Heart left ventricle (tissue), 16 donors: Measurements from ENCODE around the gene LRRC38. TPM values are rescaled to one million over a fixed set of nuclear protein-coding genes. Genes with fewer than 3 reads are reported as not detected.

ENCODE experiments used
- ATAC-seq, 4 donors: fragments of 200-7000 bp; cut with Tn5 transposase; one replicate each; pipeline ENCODE4 v1.9.1; 2020 to 2022; ENCODE audit warnings: moderate library complexity in 4 of 4, mild to moderate bottlenecking in 3 of 4, moderate number of reproducible peaks in 1 of 4
- DNase-seq, 5 donors: peaks; one replicate each; pipeline ENCODE4 v3.0.0-alpha.2; 2020
- H3K27ac ChIP-seq, 12 donors: fragments of 200-600 bp; sonication (generic) in 4 of 12; one replicate each; pipeline versions ENCODE4 v1.5.0 to v1.8.0; 2016 to 2022; ENCODE audit warnings: mild to moderate bottlenecking in 2 of 12
- H3K27me3 ChIP-seq, 9 donors: fragments of 200-600 bp; sonication (generic) in 2 of 9; one replicate each; pipeline versions ENCODE4 v1.5.1 to v1.8.0; 2016 to 2022; ENCODE audit warnings: mild to moderate bottlenecking in 3 of 9
- H3K36me3 ChIP-seq, 9 donors: fragments of 200-600 bp; sonication (generic) in 2 of 9; one replicate each; pipeline versions ENCODE4 v1.5.0 to v1.8.0; 2018 to 2022; ENCODE audit warnings: mild to moderate bottlenecking in 2 of 9
- H3K4me1 ChIP-seq, 12 donors: fragments of 200-600 bp; sonication (generic) in 4 of 12; one replicate each; pipeline versions ENCODE4 v1.5.0 to v1.8.0; 2016 to 2022; ENCODE audit warnings: mild to moderate bottlenecking in 3 of 12
- H3K4me3 ChIP-seq, 12 donors: fragments of 200-600 bp; sonication (generic) in 4 of 12; one replicate each; pipeline versions ENCODE4 v1.5.0 to v1.8.0; 2017 to 2022; ENCODE audit warnings: mild to moderate bottlenecking in 9 of 12, moderate library complexity in 4 of 12
- H3K9me3 ChIP-seq, 12 donors: fragments of 200-600 bp; sonication (generic) in 4 of 12; one replicate each; pipeline versions ENCODE4 v1.5.0 to v1.8.0; 2016 to 2022; ENCODE audit warnings: mild to moderate bottlenecking in 1 of 12
- CTCF ChIP-seq, 12 donors: fragments of 200-600 bp; sonication (generic) in 4 of 12; IDR thresholded peaks; one replicate each; pipeline versions ENCODE4 v1.5.0 to v1.8.0; 2018 to 2022; ENCODE audit warnings: antibody characterized with exemption in 12 of 12, mild to moderate bottlenecking in 5 of 12
- POLR2A ChIP-seq, 2 donors: fragments of 450-650 bp; IDR thresholded peaks; one replicate each; pipeline ENCODE4 v1.6.1; 2017; ENCODE audit warnings: antibody characterized with exemption in 2 of 2, mild to moderate bottlenecking in 2 of 2, moderate library complexity in 2 of 2
- WGBS, 4 donors: extraction: QIAGEN DNeasy Blood & Tissue Kit in 2 of 4; methylation state at CpG; one replicate each; pipeline versions ENCODE4 v1.1.5 to v1.1.7; 2013 to 2018; 5-methylcytosine and 5-hydroxymethylcytosine counted together
- intact Hi-C, 10 donors: fragments of 100-400 bp; cut with DNase I; formaldehyde crosslinking; loops; one replicate each; pipeline versions ENCODE4 v1.11.1 to v1.14.2; 2022
- polyA plus RNA-seq, 2 donors: library from polyadenylated mRNA; stranded (reverse); fragments of 200-250 nt; gene quantifications; one replicate each; pipeline ENCODE4 v1.2.3, GENCODE V29; 2013
- total RNA-seq, 9 donors: library from RNA; depleted of rRNA in 2 of 9; stranded (reverse); fragments of >200 nt in 2 of 9; fragmentation: NEBNext Ultra II Directional in 3 of 9; extraction: Animal tissue kit (Norgen Biotek cat#: 25700) in 3 of 9; gene quantifications; one replicate each; pipeline versions ENCODE4 v1.1.0 to v1.2.4, GENCODE V29; 2016 to 2023
- donor health status: ischemic (EF 13 %, LVEDD 7.1; RV severe dilation, severe dysfunction).
- donor health status: healthy with polysubstance abuse.
- donor health status: DM: no; HTN: yes; CAD: no.
- donor health status: DM: no; HTN: no; CAD: no.
- donor health status: ischemic (EF 25% LVEDD 6.9; RV normal size, moderate dysfunction).
- donor health status: ischemic (EF 25% LVEDD 5.7; RV mildly dilated, moderate dysfunction).
- donor health status: healthy.
- donor health status: DM: yes; HTN: yes; CAD: no.
- donor health status: ischemic (EF 35%, LVEDD 5.7; RV mildly dilated, moderate dysfunction).
- donor health status: nonischemic (EF 11% LVEDD 7.7; RV severe dilation, severe dysfunction).
- donor health status: DM: yes; HTN: yes; CAD: no.
- donor health status: PGD.
- donor health status: ischemic (EF 29% LVEDD 5.4; RV normal size, mild dysfunction).
- donor health status: nonischemic (EF 23%, LVEDD 6.1; RV moderate dilation, normal function).

Gene LRRC38
- total and polyA plus RNA-seq, 11 donors, result 0.20 to 4.4 (median 1.7) TPM; not detected in 2

- peak; percentile 34 to 67 (median 44) for ATAC-seq
- Histone ChIP-seq H3K36me3 (no peaks in the 10 kb centered on the region), H3K9me3 (peaks cover 0 to 6% (median 0%) of the 10 kb centered on the region in 12 donors), H3K4me1 (peaks cover 0 to 9% (median 0%) of the 10 kb centered on the region in 12 donors), H3K27ac (peak overlapping the region in 2 of 12 donors; percentile 37 to 61), H3K27me3 (peaks cover 0 to 14% (median 0%) of the 10 kb centered on the region in 9 donors), H3K4me3 (no peak overlapping the region)
- WGBS, 4 donors, result 68 to 81% (median 70%) methylated on average over 12 of the region's 12 CpGs
- TF ChIP-seq POLR2A (IDR thresholded peaks at IDR 0.05) (no peak), CTCF (IDR thresholded peaks at IDR 0.05) (no peak)
- intact Hi-C loops, result no loop called here
- no peak for DNase-seq
Observed at GRCh38 chr1:13520985-13521384, 7.2 kb upstream of the LRRC38 start.

GRCh38 chr1:13517193-13517812 is 3.5 kb upstream of the LRRC38 start:
- 29 to 32% (median 30%) methylated on average over 18 of the region's 18 CpGs for WGBS, 4 donors
- peaks cover 0 to 35% (median 3%) of the 10 kb centered on the region in 9 donors for H3K27me3 ChIP-seq
- peak in 1 of 4 donors; percentile 31 for ATAC-seq

GRCh38 chr1:13516606-13517005 is 2.8 kb upstream of the LRRC38 start:
- H3K27me3 ChIP-seq, result peaks cover 0 to 41% (median 3%) of the 10 kb centered on the region in 9 donors
- intact Hi-C loops, result no loop called here
- WGBS, 4 donors, result 64 to 71% (median 67%) methylated on average over 10 of the region's 10 CpGs
- no peak overlapping the region for H3K4me3 ChIP-seq
- H3K27ac ChIP-seq, result no peak overlapping the region
- TF ChIP-seq CTCF (IDR thresholded peaks at IDR 0.05) (no peak), POLR2A (IDR thresholded peaks at IDR 0.05) (no peak)
- no peaks in the 10 kb centered on the region for H3K36me3 ChIP-seq
- H3K9me3 ChIP-seq, result peaks cover 0 to 6% (median 0%) of the 10 kb centered on the region in 12 donors
- H3K4me1 ChIP-seq, result peaks cover 0 to 16% (median 0%) of the 10 kb centered on the region in 12 donors
- ATAC-seq (no peak), DNase-seq (no peak)

More at GRCh38 chr1:13517193-13517812, 3.5 kb upstream of the LRRC38 start:
- intact Hi-C loops, result no loop called here
- Histone ChIP-seq H3K4me1 (peaks cover 0 to 16% (median 0%) of the 10 kb centered on the region in 12 donors), H3K9me3 (peaks cover 0 to 6% (median 0%) of the 10 kb centered on the region in 12 donors), H3K27ac (no peak overlapping the region), H3K4me3 (no peak overlapping the region), H3K36me3 (no peaks in the 10 kb centered on the region)
- no peak for TF ChIP-seq POLR2A (IDR thresholded peaks at IDR 0.05)
- TF ChIP-seq CTCF (IDR thresholded peaks at IDR 0.05), result peak in 9 of 12 donors; percentile 13 to 40 (median 28)
- no peak for DNase-seq

GRCh38 chr1:13514821-13515220 is 1.0 kb upstream of the LRRC38 start:
- Histone ChIP-seq H3K27ac (no peak overlapping the region), H3K36me3 (no peaks in the 10 kb centered on the region), H3K4me1 (peaks cover 0 to 16% (median 0%) of the 10 kb centered on the region in 12 donors), H3K9me3 (peaks cover 0 to 6% (median 0%) of the 10 kb centered on the region in 12 donors), H3K27me3 (peaks cover 0 to 48% (median 3%) of the 10 kb centered on the region in 9 donors), H3K4me3 (no peak overlapping the region)
- intact Hi-C loops, result no loop called here
- ATAC-seq (no peak), DNase-seq (no peak)
- TF ChIP-seq POLR2A (IDR thresholded peaks at IDR 0.05) (no peak), CTCF (IDR thresholded peaks at IDR 0.05) (no peak)
- 57 to 71% (median 66%) methylated on average over 5 of the region's 5 CpGs for WGBS, 4 donors
